ENCODE data around the gene CUEDC1.

The CUEDC1 gene

GRCh38 chr17:57892820-57893595 lies 62.2 kb downstream of the CUEDC1 start:
- H3K27ac ChIP-seq = peak overlapping the region; percentile 27; the same call in 1 of the 2 replicates
- TF ChIP-seq, protein P1, sequence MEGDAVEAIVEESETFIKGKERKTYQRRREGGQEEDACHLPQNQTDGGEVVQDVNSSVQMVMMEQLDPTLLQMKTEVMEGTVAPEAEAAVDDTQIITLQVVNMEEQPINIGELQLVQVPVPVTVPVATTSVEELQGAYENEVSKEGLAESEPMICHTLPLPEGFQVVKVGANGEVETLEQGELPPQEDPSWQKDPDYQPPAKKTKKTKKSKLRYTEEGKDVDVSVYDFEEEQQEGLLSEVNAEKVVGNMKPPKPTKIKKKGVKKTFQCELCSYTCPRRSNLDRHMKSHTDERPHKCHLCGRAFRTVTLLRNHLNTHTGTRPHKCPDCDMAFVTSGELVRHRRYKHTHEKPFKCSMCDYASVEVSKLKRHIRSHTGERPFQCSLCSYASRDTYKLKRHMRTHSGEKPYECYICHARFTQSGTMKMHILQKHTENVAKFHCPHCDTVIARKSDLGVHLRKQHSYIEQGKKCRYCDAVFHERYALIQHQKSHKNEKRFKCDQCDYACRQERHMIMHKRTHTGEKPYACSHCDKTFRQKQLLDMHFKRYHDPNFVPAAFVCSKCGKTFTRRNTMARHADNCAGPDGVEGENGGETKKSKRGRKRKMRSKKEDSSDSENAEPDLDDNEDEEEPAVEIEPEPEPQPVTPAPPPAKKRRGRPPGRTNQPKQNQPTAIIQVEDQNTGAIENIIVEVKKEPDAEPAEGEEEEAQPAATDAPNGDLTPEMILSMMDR (conservative IDR thresholded peaks at IDR 0.05) = peak; percentile 72

DNA sequence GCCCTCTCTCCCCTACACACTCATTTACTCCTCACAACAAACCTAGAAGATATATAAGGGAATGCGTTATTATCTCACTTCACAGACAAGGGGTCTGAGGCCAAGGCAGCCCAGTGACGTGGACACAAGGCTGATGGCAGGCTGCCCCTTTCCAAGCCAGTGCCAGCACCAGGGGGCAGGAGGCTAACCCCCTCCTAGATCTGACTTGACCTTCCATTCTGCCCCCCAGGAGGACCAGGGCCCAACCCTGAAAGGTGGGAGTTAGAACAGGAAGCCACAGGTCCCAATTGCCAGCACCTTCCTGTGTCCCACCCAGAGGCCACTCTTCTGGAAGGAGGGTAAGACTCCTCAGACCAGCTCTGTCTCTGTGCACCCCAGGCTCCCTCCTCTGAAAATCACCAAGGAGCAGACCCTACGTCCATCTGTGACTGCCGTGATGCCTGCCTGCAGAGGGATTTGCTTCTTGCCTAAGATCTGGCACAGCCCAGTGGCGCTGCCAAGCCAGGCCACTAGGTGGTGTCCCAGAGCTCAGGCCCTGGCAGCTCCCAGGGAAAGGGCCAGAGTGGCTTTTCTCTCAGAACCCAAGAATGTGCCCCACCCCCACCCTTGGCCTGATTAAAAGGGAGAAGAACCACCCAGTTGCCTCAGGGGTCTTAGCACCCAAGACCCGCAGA lies 62.9 kb downstream of the CUEDC1 start:
- 0 out of 2 replicates have a peak overlapping the region, but pooled peaks have one; percentile 27 for H3K27ac ChIP-seq
- TF ChIP-seq, protein P1 (conservative IDR thresholded peaks at IDR 0.05) = peak; percentile 97

GRCh38 chr17:57890857-57891232 lies 64.4 kb downstream of the CUEDC1 start:
- no peak overlapping the region for H3K27ac ChIP-seq
- TF ChIP-seq, protein P1 (conservative IDR thresholded peaks at IDR 0.05) = no peak

- TF ChIP-seq, protein P1 (conservative IDR thresholded peaks at IDR 0.05) = no peak
- no peak overlapping the region for H3K27ac ChIP-seq
Measured at GRCh38 chr17:57889892-57890856, 65.0 kb downstream of the CUEDC1 start.

GRCh38 chr17:57889252-57889651 lies 66.0 kb downstream of the CUEDC1 start:
- TF ChIP-seq, protein P1 (conservative IDR thresholded peaks at IDR 0.05) = no peak
- no peak overlapping the region for H3K27ac ChIP-seq

GRCh38 chr17:57888311-57889216 lies 66.6 kb downstream of the CUEDC1 start:
- TF ChIP-seq, protein P1 (conservative IDR thresholded peaks at IDR 0.05) = no peak
- H3K27ac ChIP-seq = no peak overlapping the region

All from VCaP (cell line).